HepG2 (cell line): ENCODE measurements around the gene TSC1. TPM values are rescaled to one million over a fixed set of nuclear protein-coding genes. Genes with fewer than 3 reads are reported as not detected.
A peak's percentile ranks its signal among the peaks of the same experiment; 100 is the strongest.

Source experiments
- ERF ChIP-seq: IDR thresholded peaks from 2 replicates; pipeline ENCODE4 v1.6.1; 2018; ENCODE audit warnings: missing biosample characterization, missing genetic modification reagents
- KLF11 ChIP-seq: IDR thresholded peaks from 2 replicates; pipeline ENCODE4 v1.6.1; 2016; ENCODE audit warnings: missing compliant biosample characterization
- MED1 ChIP-seq: sonication (generic); formaldehyde crosslinking; IDR thresholded peaks from 2 replicates; pipeline ENCODE4 v1.4.0; 2020; ENCODE audit warnings: missing genetic modification reagents
- MTA1 ChIP-seq: sonication (generic); formaldehyde crosslinking; IDR thresholded peaks from 2 replicates; pipeline ENCODE4 v1.4.0; 2020; ENCODE audit warnings: missing genetic modification reagents, mild to moderate bottlenecking, borderline replicate concordance
- MXD4 ChIP-seq: IDR thresholded peaks from 2 replicates; pipeline ENCODE4 v1.6.1; 2016; ENCODE audit warnings: mild to moderate bottlenecking, missing biosample characterization, missing genetic modification reagents
- NR1H2 ChIP-seq: sonication (generic); formaldehyde crosslinking; IDR thresholded peaks from 2 replicates; pipeline ENCODE4 v1.8.1; 2022; ENCODE audit warnings: low read depth, missing genetic modification reagents, borderline replicate concordance
- PHF20 ChIP-seq: sonication (generic); formaldehyde crosslinking; IDR thresholded peaks from 2 replicates; pipeline ENCODE4 v1.5.0; 2020; ENCODE audit warnings: mild to moderate bottlenecking, missing genetic modification reagents
- RCOR2 ChIP-seq: IDR thresholded peaks from 2 replicates; pipeline ENCODE4 v1.6.1; 2016; ENCODE audit warnings: missing biosample characterization, missing genetic modification reagents
- SETDB1 ChIP-seq: sonication (generic); formaldehyde crosslinking; IDR thresholded peaks from 2 replicates; pipeline ENCODE4 v1.5.1; 2020; ENCODE audit warnings: missing genetic modification reagents, mild to moderate bottlenecking, borderline replicate concordance
- SIX4 ChIP-seq: sonication (generic); formaldehyde crosslinking; IDR thresholded peaks from 2 replicates; pipeline ENCODE4 v1.4.0; 2020; ENCODE audit warnings: missing genetic modification reagents
- SP2 ChIP-seq: sonication (generic); formaldehyde crosslinking; IDR thresholded peaks from 2 replicates; pipeline ENCODE4 v1.5.1; 2020; ENCODE audit warnings: mild to moderate bottlenecking, missing genetic modification reagents
- THAP11 ChIP-seq: IDR thresholded peaks from 2 replicates; pipeline ENCODE4 v1.6.1; 2016; ENCODE audit warnings: missing biosample characterization, missing genetic modification reagents
- TOPORS ChIP-seq: sonication (generic); formaldehyde crosslinking; IDR thresholded peaks from 2 replicates; pipeline ENCODE4 v1.8.0; 2023; ENCODE audit warnings: mild to moderate bottlenecking, missing genetic modification reagents
- YEATS2 ChIP-seq: sonication (generic); formaldehyde crosslinking; IDR thresholded peaks from 2 replicates; pipeline ENCODE4 v1.4.0; 2020; ENCODE audit warnings: missing genetic modification reagents, borderline replicate concordance
- ZMYM4 ChIP-seq: sonication (generic); formaldehyde crosslinking; IDR thresholded peaks from 2 replicates; pipeline ENCODE4 v1.8.1; 2023; ENCODE audit warnings: mild to moderate bottlenecking, missing genetic modification reagents
- ZNF44 ChIP-seq: sonication (generic); formaldehyde crosslinking; IDR thresholded peaks from 2 replicates; pipeline ENCODE4 v1.5.1; 2020; ENCODE audit warnings: mild to moderate bottlenecking, missing genetic modification reagents
- ZNF460 ChIP-seq: sonication (generic); formaldehyde crosslinking; IDR thresholded peaks from 2 replicates; pipeline ENCODE4 v1.5.1; 2020; ENCODE audit warnings: missing genetic modification reagents, mild to moderate bottlenecking, borderline replicate concordance
- ZNF777 ChIP-seq: sonication (generic); formaldehyde crosslinking; IDR thresholded peaks from 2 replicates; pipeline ENCODE4 v1.4.0; 2020; ENCODE audit warnings: missing genetic modification reagents
- polyA plus RNA-seq, 8 experiments: library from polyadenylated mRNA; depleted of rRNA in 3 of 8; stranded (reverse) in 7 of 8; unstranded in 1 of 8; fragments of >200 nt; fragmentation: Illumina TruSeq in 4 of 8; extraction: Trizol in 4 of 8; gene quantifications; 2 replicates each; pipeline versions ENCODE4 v1.2.1 to v1.2.3, GENCODE V29; 2011 to 2016; ENCODE audit warnings: low read depth in 4 of 8, missing spikeins in 1 of 8, mixed read lengths in 1 of 8; ENCODE audit not compliant: insufficient read depth in 1 of 8
- total RNA-seq, 5 experiments: library from RNA; depleted of rRNA; stranded (reverse); fragments of >200 nt; fragmentation: Illumina TruSeq; extraction: Trizol; gene quantifications; 2 replicates each; pipeline ENCODE4 v1.2.3, GENCODE V29; 2016; ENCODE audit warnings: low read depth in 1 of 5
- TF ChIP-seq, protein P1 (sequence below), 2 experiments: sonication (generic) in 1 of 2; formaldehyde crosslinking in 1 of 2; IDR thresholded peaks; 2 replicates each; pipeline versions ENCODE4 v1.6.1 to v1.9.0; 2014 to 2022; ENCODE audit warnings: antibody characterized with exemption in 1 of 2, borderline replicate concordance in 1 of 2, inconsistent platforms in 1 of 2, low read depth in 1 of 2, missing genetic modification reagents in 1 of 2
- TF ChIP-seq, protein P2 (sequence below): sonication (generic); formaldehyde crosslinking; IDR thresholded peaks from 2 replicates; pipeline ENCODE4 v1.4.0; 2020; ENCODE audit warnings: mild to moderate bottlenecking, missing genetic modification reagents
- TF ChIP-seq, protein P3 (sequence below): sonication (generic); formaldehyde crosslinking; IDR thresholded peaks from 2 replicates; pipeline ENCODE4 v1.8.0; 2022; ENCODE audit warnings: mild to moderate bottlenecking, missing genetic modification reagents, moderate library complexity
- TF ChIP-seq, protein P4 (sequence below): sonication (generic); formaldehyde crosslinking; IDR thresholded peaks from 2 replicates; pipeline ENCODE4 v1.8.1; 2023; ENCODE audit warnings: missing genetic modification reagents, mild to moderate bottlenecking, borderline replicate concordance

The TSC1 gene
- total and polyA plus RNA-seq, 2 of the 13 experiments (the other 11 are each of a cell fraction or from before 2014, with no cell fraction given), result 31.6 to 66.1 TPM

DNA sequence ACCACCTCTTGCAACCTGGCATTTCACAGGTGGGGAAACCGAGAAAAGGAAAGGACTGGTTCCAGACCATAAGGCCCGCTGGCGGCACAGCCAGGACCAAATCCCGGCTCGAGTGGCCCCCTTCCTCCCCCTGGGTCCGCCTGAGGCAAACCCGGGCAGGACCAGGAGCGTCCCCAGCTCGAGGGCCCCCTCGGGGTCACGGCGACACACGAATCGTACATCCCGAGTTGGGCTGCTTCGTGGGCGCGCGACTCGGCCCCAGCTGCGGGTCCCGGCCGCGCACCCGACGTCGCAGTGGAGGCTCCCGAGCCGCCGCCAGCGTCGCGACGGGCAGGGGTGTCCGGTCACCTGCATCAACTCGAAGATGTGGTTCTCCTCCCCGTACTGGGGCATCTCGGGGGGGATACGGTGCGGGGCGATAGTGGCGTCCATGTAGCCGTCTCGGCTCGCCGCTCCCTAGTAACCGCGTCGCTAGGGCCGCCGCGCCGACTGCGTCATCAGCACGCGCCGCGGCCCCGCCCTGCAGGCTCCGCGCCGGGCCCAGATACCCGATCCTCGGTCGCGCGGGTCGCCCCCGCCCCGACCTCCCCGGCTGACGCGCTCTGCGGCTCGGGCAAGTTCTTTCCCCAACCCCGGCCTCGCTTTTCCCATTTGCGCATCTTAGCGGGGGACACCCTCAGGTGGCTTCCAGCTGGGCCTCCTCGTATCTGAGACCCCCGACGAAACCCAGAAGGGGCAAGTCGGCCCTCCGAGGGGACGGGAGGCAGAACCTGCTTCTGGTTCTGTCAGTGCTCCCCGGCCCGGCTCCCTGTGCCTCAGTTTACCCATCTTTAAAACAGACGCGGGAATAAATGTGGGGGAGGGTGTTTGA is 66.4 kb downstream of the TSC1 start, which contains the start of gene AK8 (continued):
- peak; percentile 26; the same call in 1 of the 2 replicates for TF ChIP-seq ERF
- TF ChIP-seq ZNF777 (CRISPR knock-in tag), result peak; percentile 100
- TF ChIP-seq TOPORS, result no peak
- peak; percentile 82; the same call in 1 of the 2 replicates for TF ChIP-seq ZMYM4 (CRISPR knock-in tag)
- TF ChIP-seq THAP11 (CRISPR knock-in tag), result peak; percentile 84
- no peak for TF ChIP-seq ZNF44 (CRISPR knock-in tag)
- peak; percentile 51; the same call in 1 of the 2 replicates for TF ChIP-seq ZNF460
- TF ChIP-seq NR1H2, result no peak
- TF ChIP-seq PHF20, result peak; percentile 91
- TF ChIP-seq, protein P1, sequence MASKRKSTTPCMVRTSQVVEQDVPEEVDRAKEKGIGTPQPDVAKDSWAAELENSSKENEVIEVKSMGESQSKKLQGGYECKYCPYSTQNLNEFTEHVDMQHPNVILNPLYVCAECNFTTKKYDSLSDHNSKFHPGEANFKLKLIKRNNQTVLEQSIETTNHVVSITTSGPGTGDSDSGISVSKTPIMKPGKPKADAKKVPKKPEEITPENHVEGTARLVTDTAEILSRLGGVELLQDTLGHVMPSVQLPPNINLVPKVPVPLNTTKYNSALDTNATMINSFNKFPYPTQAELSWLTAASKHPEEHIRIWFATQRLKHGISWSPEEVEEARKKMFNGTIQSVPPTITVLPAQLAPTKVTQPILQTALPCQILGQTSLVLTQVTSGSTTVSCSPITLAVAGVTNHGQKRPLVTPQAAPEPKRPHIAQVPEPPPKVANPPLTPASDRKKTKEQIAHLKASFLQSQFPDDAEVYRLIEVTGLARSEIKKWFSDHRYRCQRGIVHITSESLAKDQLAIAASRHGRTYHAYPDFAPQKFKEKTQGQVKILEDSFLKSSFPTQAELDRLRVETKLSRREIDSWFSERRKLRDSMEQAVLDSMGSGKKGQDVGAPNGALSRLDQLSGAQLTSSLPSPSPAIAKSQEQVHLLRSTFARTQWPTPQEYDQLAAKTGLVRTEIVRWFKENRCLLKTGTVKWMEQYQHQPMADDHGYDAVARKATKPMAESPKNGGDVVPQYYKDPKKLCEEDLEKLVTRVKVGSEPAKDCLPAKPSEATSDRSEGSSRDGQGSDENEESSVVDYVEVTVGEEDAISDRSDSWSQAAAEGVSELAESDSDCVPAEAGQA (IDR thresholded peaks at IDR 0.05; ENCODE audit: low read depth), result peak; percentile 87; the same call in 1 of the 2 replicates
- TF ChIP-seq, protein P1 (CRISPR knock-in tag; IDR thresholded peaks at IDR 0.05; ENCODE audit: borderline replicate concordance), result peak; percentile 70; the same call in 1 of the 2 replicates
- TF ChIP-seq, protein P2, sequence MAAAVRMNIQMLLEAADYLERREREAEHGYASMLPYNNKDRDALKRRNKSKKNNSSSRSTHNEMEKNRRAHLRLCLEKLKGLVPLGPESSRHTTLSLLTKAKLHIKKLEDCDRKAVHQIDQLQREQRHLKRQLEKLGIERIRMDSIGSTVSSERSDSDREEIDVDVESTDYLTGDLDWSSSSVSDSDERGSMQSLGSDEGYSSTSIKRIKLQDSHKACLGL (CRISPR knock-in tag), result peak; percentile 61
- peak; percentile 55; the same call in 1 of the 2 replicates for TF ChIP-seq RCOR2 (CRISPR knock-in tag)
- 0 out of 2 replicates have a peak, but pooled peaks have one; percentile 21 for TF ChIP-seq SETDB1 (CRISPR knock-in tag)
- peak; percentile 81; the same call in 1 of the 2 replicates for TF ChIP-seq MTA1 (CRISPR knock-in tag)
- 0 out of 2 replicates have a peak, but pooled peaks have one; percentile 34 for TF ChIP-seq SIX4 (CRISPR knock-in tag)
- peak; percentile 56; the same call in 1 of the 2 replicates for TF ChIP-seq SP2 (CRISPR knock-in tag)
- TF ChIP-seq KLF11, result no peak
- TF ChIP-seq, protein P3, sequence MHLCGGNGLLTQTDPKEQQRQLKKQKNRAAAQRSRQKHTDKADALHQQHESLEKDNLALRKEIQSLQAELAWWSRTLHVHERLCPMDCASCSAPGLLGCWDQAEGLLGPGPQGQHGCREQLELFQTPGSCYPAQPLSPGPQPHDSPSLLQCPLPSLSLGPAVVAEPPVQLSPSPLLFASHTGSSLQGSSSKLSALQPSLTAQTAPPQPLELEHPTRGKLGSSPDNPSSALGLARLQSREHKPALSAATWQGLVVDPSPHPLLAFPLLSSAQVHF (CRISPR knock-in tag), result 0 out of 2 replicates have a peak, but pooled peaks have one; percentile 41
- 0 out of 2 replicates have a peak, but pooled peaks have one; percentile 49 for TF ChIP-seq MXD4 (CRISPR knock-in tag)
- TF ChIP-seq YEATS2 (CRISPR knock-in tag), result 0 out of 2 replicates have a peak, but pooled peaks have one; percentile 29
- TF ChIP-seq MED1 (CRISPR knock-in tag), result peak; percentile 49; the same call in 1 of the 2 replicates
- TF ChIP-seq, protein P4, sequence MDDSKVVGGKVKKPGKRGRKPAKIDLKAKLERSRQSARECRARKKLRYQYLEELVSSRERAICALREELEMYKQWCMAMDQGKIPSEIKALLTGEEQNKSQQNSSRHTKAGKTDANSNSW, result 0 out of 2 replicates have a peak, but pooled peaks have one; percentile 49
